Lung (tissue), 12 donors: ENCODE data around the gene BLTP3B. TPM values are rescaled to one million over a fixed set of nuclear protein-coding genes. Genes with fewer than 3 reads are reported as not detected.

Source experiments
- ATAC-seq: fragments of 200-7000 bp; cut with Tn5 transposase; one replicate; pipeline ENCODE4 v1.9.1; 2020; ENCODE audit warnings: moderate number of reproducible peaks; ENCODE audit not compliant: insufficient read depth, low FRiP score
- DNase-seq, 3 donors: peaks; one replicate each; pipeline ENCODE4 v3.0.0-alpha.2; 2013 to 2017
- H3K27ac ChIP-seq, 2 donors: one replicate each; pipeline ENCODE4 v1.5.1; 2013; ENCODE audit warnings: mild to moderate bottlenecking in 2 of 2, moderate library complexity in 2 of 2, control low read depth in 1 of 2, inconsistent platforms in 1 of 2, low read depth in 1 of 2, low read length in 1 of 2
- H3K27me3 ChIP-seq, 3 donors: one replicate each; pipeline ENCODE4 v1.5.1; 2013; ENCODE audit warnings: low read length in 2 of 3; ENCODE audit not compliant: control insufficient read depth in 3 of 3, insufficient read depth in 3 of 3
- H3K36me3 ChIP-seq, 4 donors: one replicate each; pipeline ENCODE4 v1.5.1; 2013; ENCODE audit warnings: low read length in 4 of 4, mild to moderate bottlenecking in 1 of 4, moderate library complexity in 1 of 4; ENCODE audit not compliant: control insufficient read depth in 4 of 4, insufficient read depth in 4 of 4
- H3K4me1 ChIP-seq, 5 donors: one replicate each; pipeline ENCODE4 v1.5.1; 2013; ENCODE audit warnings: low read length in 5 of 5, mild to moderate bottlenecking in 2 of 5, moderate library complexity in 1 of 5; ENCODE audit not compliant: control insufficient read depth in 5 of 5, insufficient read depth in 5 of 5
- H3K4me3 ChIP-seq: one replicate; pipeline ENCODE4 v1.5.1; 2013; ENCODE audit warnings: mild to moderate bottlenecking, control low read depth, moderate library complexity
- H3K9ac ChIP-seq, 2 donors: one replicate each; pipeline ENCODE4 v1.5.1; 2013; ENCODE audit warnings: low read length in 2 of 2, control low read depth in 1 of 2; ENCODE audit not compliant: insufficient read depth in 1 of 2
- H3K9me3 ChIP-seq, 4 donors: one replicate each; pipeline ENCODE4 v1.5.1; 2013; ENCODE audit warnings: low read length in 3 of 4, mild to moderate bottlenecking in 1 of 4, moderate library complexity in 1 of 4; ENCODE audit not compliant: control insufficient read depth in 4 of 4, insufficient read depth in 3 of 4
- WGBS, 2 donors: extraction: QIAGEN DNeasy Blood & Tissue Kit; methylation state at CpG; one replicate each; pipeline ENCODE4 v1.1.7; 2013; 5-methylcytosine and 5-hydroxymethylcytosine counted together
- polyA plus RNA-seq, 2 donors: library from polyadenylated mRNA; stranded (reverse); fragments of 200-250 nt; gene quantifications; one replicate each; pipeline ENCODE4 v1.2.1, GENCODE V29; 2013
- total RNA-seq, 2 donors: library from RNA; depleted of rRNA in 1 of 2; stranded (reverse); fragments of >200 nt in 1 of 2; gene quantifications; one replicate each; pipeline ENCODE4 v1.2.1, GENCODE V29; 2014 to 2021
- TF ChIP-seq, protein P1 (sequence below): IDR thresholded peaks from 2 replicates; pipeline ENCODE4 v1.5.1; 2012; ENCODE audit warnings: mild to moderate bottlenecking; ENCODE audit errors: control extremely low read depth, extremely low read depth
- donor health status: control.
- donor health status: control.
- donor health status: Bipolar disorder and iron deficiency.
- donor health status: healthy.
- donor health status: DM: yes; HTN: yes; CAD: no.

The BLTP3B gene
- total and polyA plus RNA-seq, 4 donors = 5.0 to 55.1 (median 18.5) TPM

DNA sequence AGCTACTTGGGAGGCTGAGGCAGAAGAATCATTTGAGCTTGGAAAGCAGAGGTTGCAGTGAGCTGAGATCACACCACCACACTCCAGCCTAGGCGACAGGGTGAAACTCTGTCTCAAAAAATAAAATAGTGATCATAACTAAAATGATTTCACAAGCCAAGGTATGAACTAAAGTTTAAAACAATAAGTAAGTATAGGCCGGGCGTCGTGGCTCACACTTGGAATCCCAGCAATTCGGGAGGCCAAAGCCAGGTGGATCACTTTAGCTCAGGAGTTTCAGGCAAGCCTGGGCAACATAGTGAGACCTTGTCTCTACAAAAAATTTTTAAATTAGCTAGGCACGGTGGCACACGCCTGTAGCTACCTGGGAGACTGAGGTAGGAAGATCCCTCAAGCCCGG, 27.4 kb downstream of the BLTP3B start:
- Histone ChIP-seq H3K9me3 (peaks cover 0 to under 1% (median 0%) of the 10 kb centered on the region in 4 donors), H3K27ac (no peak overlapping the region), H3K9ac (no peak overlapping the region), H3K4me1 (peaks cover 0 to 6% (median 0%) of the 10 kb centered on the region in 5 donors), H3K36me3 (no peaks in the 10 kb centered on the region), H3K4me3 (no peak overlapping the region), H3K27me3 (no peaks in the 10 kb centered on the region)
- TF ChIP-seq, protein P1, sequence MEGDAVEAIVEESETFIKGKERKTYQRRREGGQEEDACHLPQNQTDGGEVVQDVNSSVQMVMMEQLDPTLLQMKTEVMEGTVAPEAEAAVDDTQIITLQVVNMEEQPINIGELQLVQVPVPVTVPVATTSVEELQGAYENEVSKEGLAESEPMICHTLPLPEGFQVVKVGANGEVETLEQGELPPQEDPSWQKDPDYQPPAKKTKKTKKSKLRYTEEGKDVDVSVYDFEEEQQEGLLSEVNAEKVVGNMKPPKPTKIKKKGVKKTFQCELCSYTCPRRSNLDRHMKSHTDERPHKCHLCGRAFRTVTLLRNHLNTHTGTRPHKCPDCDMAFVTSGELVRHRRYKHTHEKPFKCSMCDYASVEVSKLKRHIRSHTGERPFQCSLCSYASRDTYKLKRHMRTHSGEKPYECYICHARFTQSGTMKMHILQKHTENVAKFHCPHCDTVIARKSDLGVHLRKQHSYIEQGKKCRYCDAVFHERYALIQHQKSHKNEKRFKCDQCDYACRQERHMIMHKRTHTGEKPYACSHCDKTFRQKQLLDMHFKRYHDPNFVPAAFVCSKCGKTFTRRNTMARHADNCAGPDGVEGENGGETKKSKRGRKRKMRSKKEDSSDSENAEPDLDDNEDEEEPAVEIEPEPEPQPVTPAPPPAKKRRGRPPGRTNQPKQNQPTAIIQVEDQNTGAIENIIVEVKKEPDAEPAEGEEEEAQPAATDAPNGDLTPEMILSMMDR = no peak
- no peak for ATAC-seq
- 97 to 98% methylated on average over 8 of the region's 8 CpGs for WGBS, 2 donors
- DNase-seq = no peak

DNA sequence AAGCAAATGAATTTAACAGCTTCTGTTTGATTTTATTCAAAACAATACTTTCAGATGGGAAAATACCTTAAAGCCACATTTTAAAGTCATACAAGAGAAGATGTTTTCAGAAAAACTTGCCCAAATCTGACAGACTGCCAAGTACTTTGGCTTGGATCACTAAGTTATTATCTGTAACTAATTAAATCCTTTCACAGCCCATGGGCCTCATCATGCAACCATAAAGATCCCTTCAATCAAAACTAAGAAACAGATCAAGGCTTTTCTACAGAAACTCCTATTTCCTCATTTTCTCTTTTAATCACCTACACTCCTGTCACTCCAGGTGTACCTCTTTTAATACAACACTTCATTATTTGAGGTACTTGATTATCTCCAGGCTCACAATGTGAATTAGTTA, 28.1 kb downstream of the BLTP3B start:
- ATAC-seq = no peak

DNA sequence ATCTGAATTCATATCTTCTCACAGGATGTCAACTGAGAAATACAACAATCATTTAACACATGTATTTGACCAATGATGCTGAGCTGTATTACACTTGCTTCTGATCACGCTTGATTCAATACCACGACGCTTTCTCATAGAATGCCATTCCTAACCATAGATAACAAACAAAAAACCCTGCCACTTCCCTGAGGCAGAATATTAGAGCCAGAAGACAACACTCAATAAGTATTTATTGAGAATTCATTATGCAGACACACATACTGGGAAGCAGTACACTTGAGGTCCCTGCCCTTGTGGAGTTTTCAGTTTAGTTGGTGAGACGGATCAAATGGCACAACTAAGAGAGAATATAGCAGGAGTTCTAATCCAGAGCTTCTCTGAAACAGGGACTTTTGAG, 32.4 kb downstream of the BLTP3B start:
- ATAC-seq = no peak
- Histone ChIP-seq H3K9ac (no peak overlapping the region), H3K9me3 (no peaks in the 10 kb centered on the region), H3K36me3 (peaks cover 0 to 5% (median 2%) of the 10 kb centered on the region in 4 donors), H3K4me3 (no peak overlapping the region), H3K27me3 (no peaks in the 10 kb centered on the region), H3K27ac (no peak overlapping the region), H3K4me1 (peaks cover 0 to 6% (median 0%) of the 10 kb centered on the region in 5 donors)
- TF ChIP-seq, protein P1 = no peak
- DNase-seq = no peak
- 97 to 98% methylated on average over 4 of the region's 4 CpGs for WGBS, 2 donors

More for the DNA sequence above, 28.1 kb downstream of the BLTP3B start:
- Histone ChIP-seq H3K9me3 (no peaks in the 10 kb centered on the region), H3K9ac (no peak overlapping the region), H3K36me3 (no peaks in the 10 kb centered on the region), H3K4me1 (peaks cover 0 to 6% (median 0%) of the 10 kb centered on the region in 5 donors), H3K27ac (no peak overlapping the region), H3K27me3 (no peaks in the 10 kb centered on the region), H3K4me3 (no peak overlapping the region)
- TF ChIP-seq, protein P1 = no peak
- no peak for DNase-seq

DNA sequence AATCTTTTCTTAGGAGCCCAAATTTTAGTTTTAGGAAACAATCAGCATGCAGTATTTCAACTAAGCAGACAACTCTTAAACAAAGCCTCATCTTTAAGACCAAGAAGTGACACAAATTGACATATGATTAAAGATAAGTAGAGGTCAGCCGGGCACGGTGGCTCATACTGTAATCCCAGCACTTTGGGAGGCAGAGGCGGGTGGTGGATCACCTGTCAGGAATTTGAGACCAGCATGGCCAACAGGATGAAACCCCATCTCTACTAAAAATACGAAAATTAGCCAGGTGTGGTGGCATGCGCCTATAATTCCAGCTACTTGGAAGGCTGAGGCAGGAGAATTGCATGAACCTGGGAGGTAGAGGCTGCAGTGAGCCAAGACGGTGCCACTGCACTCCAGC, 35.8 kb downstream of the BLTP3B start:
- Histone ChIP-seq H3K4me3 (no peak overlapping the region), H3K36me3 (peaks cover 0 to 5% (median 3%) of the 10 kb centered on the region in 4 donors), H3K4me1 (no peaks in the 10 kb centered on the region), H3K9me3 (no peaks in the 10 kb centered on the region), H3K27ac (no peak overlapping the region), H3K27me3 (no peaks in the 10 kb centered on the region), H3K9ac (no peak overlapping the region)
- WGBS, 2 donors = 95 to 96% methylated on average over 6 of the region's 6 CpGs
- no peak for ATAC-seq
- TF ChIP-seq, protein P1 = no peak
- DNase-seq = no peak
